Muscle layer of colon (tissue), 2 donors: ENCODE measurements around the gene ACTR8.
A peak's percentile ranks its signal among the peaks of the same experiment; 100 is the strongest.
"Not testable (repeated sequence)": the region's sequence is repeated elsewhere in the genome, so short reads cannot be mapped to it uniquely, and the experiment has no call there.

Experiments
- H3K27ac ChIP-seq: one replicate; pipeline ENCODE4 v1.7.0; 2013; ENCODE audit warnings: low read depth, mild to moderate bottlenecking, low read length, moderate library complexity
- H3K27me3 ChIP-seq, 2 donors: one replicate each; pipeline ENCODE4 v1.7.0; 2013; ENCODE audit warnings: low read length in 2 of 2, mild to moderate bottlenecking in 2 of 2; ENCODE audit not compliant: insufficient read depth in 2 of 2, control insufficient read depth in 1 of 2
- H3K36me3 ChIP-seq: one replicate; pipeline ENCODE4 v1.7.0; 2013; ENCODE audit warnings: mild to moderate bottlenecking, low read length; ENCODE audit not compliant: insufficient read depth
- H3K4me1 ChIP-seq: one replicate; pipeline ENCODE4 v1.7.0; 2013; ENCODE audit warnings: mild to moderate bottlenecking, low read length; ENCODE audit not compliant: insufficient read depth
- H3K4me3 ChIP-seq, 2 donors: one replicate each; pipeline ENCODE4 v1.7.0; 2013; ENCODE audit warnings: low read length in 2 of 2, low read depth in 1 of 2, mild to moderate bottlenecking in 1 of 2, moderate library complexity in 1 of 2
- H3K9ac ChIP-seq: one replicate; pipeline ENCODE4 v1.7.0; 2013; ENCODE audit warnings: low read length
- H3K9me3 ChIP-seq: one replicate; pipeline ENCODE4 v1.7.0; 2013; ENCODE audit warnings: mild to moderate bottlenecking, low read length
- donor health status: abdominal sarcoma.
- donor health status: Adenocarcinoma of cecum.

The ACTR8 gene, protein sequence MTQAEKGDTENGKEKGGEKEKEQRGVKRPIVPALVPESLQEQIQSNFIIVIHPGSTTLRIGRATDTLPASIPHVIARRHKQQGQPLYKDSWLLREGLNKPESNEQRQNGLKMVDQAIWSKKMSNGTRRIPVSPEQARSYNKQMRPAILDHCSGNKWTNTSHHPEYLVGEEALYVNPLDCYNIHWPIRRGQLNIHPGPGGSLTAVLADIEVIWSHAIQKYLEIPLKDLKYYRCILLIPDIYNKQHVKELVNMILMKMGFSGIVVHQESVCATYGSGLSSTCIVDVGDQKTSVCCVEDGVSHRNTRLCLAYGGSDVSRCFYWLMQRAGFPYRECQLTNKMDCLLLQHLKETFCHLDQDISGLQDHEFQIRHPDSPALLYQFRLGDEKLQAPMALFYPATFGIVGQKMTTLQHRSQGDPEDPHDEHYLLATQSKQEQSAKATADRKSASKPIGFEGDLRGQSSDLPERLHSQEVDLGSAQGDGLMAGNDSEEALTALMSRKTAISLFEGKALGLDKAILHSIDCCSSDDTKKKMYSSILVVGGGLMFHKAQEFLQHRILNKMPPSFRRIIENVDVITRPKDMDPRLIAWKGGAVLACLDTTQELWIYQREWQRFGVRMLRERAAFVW

DNA sequence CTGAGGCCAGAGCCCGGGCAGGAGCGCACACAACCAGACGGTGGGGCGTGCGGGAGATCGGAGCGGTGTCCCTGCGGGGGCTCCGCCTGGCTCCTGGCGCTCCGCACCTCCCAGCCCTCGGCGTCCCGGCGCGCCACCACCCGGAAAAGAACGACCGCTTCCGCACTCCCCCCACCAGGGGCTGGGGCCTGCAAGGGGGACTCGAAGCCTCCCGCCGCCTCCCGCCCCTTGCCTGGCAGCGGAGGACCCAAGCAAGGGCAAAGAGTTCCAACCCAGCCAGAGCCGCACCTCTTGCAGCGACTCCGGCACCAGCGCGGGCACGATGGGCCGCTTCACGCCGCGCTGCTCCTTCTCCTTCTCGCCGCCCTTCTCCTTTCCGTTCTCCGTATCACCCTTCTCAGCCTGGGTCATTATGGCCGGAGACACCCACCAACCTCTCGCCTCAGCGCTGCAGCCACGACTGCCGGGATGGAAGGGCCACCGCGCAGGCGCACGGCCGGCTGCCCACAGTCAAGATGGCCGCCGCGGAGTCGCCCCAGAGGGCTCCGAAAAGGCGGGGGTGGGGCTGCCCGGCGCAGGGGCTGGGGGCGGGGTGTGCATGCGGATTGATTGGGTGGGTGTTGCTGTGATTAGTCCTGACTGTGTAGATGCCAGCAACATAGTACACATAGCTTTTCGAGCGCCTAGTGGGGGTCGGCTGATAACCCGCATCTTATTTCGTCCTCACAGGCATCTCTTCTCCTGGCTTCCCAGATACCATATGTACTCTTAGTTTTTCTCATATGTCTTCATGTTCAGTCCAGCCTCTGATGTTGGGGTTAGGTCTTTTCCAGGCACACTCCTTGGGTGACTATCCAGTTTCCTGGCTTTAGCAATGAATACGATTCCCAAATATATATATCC lies at the start of gene ACTR8:
Gene ACTR8, minus strand, starts transcription at position 462 of the 903 bp plus-strand sequence. Its CDS starts 51 bp downstream, at position 411.
- H3K27me3 ChIP-seq: no peaks in the 10 kb centered on the region
- peaks cover 47% of the 10 kb centered on the region for H3K36me3 ChIP-seq
- no peaks in the 10 kb centered on the region for H3K9me3 ChIP-seq
- peak within 1 kb of the TSS; percentile 67 for H3K27ac ChIP-seq
- H3K4me1 ChIP-seq: peaks cover 13% of the 10 kb centered on the region
- peak within 1 kb of the TSS; percentile 73 to 88 for H3K4me3 ChIP-seq
- H3K9ac ChIP-seq: peak within 1 kb of the TSS; percentile 30

DNA sequence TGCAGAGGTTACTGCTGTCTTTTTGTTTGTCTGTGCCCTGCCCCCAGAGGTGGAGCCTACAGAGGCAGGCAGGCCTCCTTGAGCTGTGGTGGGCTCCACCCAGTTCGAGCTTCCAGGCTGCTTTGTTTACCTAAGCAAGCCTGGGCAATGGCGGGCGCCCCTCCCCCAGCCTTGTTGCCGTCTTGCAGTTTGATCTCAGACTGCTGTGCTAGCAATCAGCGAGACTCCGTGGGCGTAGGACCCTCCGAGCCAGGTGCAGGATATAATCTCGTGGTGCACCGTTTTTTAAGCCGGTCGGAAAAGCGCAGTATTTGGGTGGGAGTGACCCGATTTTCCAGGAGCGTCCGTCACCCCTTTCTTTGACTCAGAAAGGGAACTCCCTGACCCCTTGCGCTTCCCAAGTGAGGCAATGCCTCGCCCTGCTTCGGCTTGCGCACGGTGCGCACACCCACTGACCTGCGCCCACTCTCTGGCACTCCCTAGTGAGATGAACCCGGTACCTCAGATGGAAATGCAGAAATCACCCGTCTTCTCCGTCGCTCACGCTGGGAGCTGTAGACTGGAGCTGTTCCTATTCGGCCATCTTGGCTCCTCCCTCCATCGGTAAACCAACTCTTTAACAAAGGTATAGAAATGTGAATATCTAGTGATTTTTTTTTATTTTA lies 45.4 kb upstream of the ACTR8 start:
- H3K27me3 ChIP-seq, H3K4me3 ChIP-seq, H3K9ac ChIP-seq, H3K27ac ChIP-seq, H3K4me1 ChIP-seq, H3K9me3 ChIP-seq, H3K36me3 ChIP-seq: not testable (repeated sequence)

DNA sequence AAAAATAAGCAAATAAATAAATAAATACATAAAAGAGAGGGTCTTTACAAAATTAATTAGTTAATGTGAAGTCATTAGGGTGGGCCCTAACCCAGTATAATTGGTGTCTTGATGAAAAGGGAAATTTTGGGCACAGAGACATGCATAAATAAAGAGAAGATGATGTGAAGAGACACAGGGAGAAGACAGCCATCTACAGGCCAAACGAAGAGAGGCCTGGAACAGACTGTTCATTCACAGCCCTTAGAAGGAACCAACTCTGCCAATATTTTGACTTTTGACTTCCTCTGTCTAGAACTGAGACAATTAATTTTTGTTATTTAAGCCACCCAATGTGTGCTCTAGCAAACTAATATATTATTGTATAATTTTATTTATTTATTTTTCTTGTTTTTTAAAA lies 39.3 kb upstream of the ACTR8 start:
- Histone ChIP-seq H3K4me3 (no peak overlapping the region), H3K27ac (no peak overlapping the region), H3K9me3 (no peaks in the 10 kb centered on the region), H3K9ac (no peak overlapping the region), H3K4me1 (no peaks in the 10 kb centered on the region), H3K27me3 (no peaks in the 10 kb centered on the region), H3K36me3 (no peaks in the 10 kb centered on the region)

DNA sequence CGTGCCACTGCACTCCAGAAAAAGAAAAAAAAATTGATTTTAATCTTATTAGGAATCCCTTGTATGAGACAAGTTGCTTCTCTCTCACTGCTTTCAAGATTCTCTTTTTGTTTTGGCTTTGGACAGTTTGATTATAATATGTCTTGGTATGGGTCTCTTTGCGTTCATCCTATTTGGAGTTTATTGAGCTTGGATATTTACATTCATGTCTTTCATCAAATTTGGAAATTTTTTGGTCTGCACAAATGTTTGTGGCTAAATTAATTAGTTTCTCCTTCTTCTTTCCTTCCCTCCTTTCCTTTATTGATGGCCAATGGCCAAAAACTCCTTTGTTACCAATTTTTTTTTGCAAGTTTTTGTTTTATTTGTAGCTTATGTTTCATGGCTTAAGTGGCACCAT lies 37.8 kb upstream of the ACTR8 start:
- H3K4me3 ChIP-seq: no peak overlapping the region
- no peak overlapping the region for H3K9ac ChIP-seq
- no peak overlapping the region for H3K27ac ChIP-seq
- H3K36me3 ChIP-seq: no peaks in the 10 kb centered on the region
- H3K27me3 ChIP-seq: no peaks in the 10 kb centered on the region
- no peaks in the 10 kb centered on the region for H3K9me3 ChIP-seq
- no peaks in the 10 kb centered on the region for H3K4me1 ChIP-seq

DNA sequence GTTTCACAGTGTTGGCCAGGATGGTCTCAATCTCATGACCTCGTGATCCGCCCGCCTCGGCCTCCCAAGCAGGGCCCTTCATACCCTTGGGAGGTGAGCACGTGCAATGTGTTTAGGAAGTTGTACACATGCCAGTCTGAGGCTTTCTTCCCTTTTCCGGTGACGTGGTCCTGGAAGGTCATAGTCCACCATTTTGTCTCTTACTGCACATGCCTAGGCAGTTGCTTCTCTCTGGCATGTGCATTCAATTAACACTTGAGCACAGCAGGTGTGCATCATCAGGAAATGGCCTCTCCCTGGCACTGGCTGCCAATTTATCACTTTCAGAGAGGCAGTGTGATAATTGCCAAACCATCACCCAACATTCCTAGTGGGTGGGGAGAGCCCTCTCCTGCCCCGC lies 31.4 kb upstream of the ACTR8 start:
- Histone ChIP-seq H3K9me3 (no peaks in the 10 kb centered on the region), H3K4me3 (no peak overlapping the region), H3K27ac (no peak overlapping the region)

DNA sequence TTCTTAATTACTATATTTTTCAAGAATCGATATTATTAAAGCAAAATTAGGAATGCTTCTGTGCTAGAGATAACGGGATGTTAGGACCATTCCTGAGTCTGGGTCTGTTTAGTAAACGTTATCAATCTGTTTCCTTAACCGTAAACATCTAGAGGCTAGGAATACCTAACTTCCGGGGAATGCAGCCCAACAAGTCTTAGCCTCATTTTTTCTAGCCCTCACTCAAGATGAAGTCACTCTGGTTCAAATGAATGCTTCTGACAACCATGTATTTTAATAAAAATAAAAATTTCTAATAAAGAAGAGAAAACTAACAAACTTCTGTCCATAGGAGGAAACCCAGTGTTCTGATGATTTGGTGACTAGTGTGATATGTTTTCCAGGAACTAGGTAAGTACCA lies 20.8 kb upstream of the ACTR8 start:
- Histone ChIP-seq H3K27me3 (no peaks in the 10 kb centered on the region), H3K27ac (no peak overlapping the region), H3K4me1 (no peaks in the 10 kb centered on the region), H3K4me3 (no peak overlapping the region), H3K9ac (no peak overlapping the region), H3K36me3 (no peaks in the 10 kb centered on the region), H3K9me3 (no peaks in the 10 kb centered on the region)

More for the DNA sequence above, 31.4 kb upstream of the ACTR8 start:
- Histone ChIP-seq H3K36me3 (no peaks in the 10 kb centered on the region), H3K27me3 (no peaks in the 10 kb centered on the region), H3K4me1 (no peaks in the 10 kb centered on the region), H3K9ac (no peak overlapping the region)

DNA sequence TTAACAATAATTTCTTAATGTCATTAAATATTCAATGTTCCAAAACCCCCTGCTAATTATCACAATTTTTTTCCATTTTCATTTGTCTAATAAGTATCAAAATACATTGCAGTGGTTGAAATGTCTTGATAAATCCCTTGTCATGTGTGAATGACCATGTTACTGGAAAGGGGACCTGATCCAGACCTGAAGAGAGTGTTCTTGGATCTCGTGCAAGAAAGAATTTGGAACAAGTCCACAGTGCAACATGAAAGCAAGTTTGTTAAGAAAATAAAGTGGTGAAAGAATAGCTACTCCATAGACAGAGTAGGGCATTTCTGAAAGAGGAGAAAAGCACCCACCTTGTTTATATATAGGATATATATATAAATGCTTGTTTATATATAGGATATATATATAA lies 20.1 kb upstream of the ACTR8 start:
- Histone ChIP-seq H3K36me3 (no peaks in the 10 kb centered on the region), H3K4me3 (no peak overlapping the region), H3K4me1 (no peaks in the 10 kb centered on the region), H3K9me3 (no peaks in the 10 kb centered on the region), H3K27ac (no peak overlapping the region), H3K9ac (no peak overlapping the region), H3K27me3 (no peaks in the 10 kb centered on the region)

DNA sequence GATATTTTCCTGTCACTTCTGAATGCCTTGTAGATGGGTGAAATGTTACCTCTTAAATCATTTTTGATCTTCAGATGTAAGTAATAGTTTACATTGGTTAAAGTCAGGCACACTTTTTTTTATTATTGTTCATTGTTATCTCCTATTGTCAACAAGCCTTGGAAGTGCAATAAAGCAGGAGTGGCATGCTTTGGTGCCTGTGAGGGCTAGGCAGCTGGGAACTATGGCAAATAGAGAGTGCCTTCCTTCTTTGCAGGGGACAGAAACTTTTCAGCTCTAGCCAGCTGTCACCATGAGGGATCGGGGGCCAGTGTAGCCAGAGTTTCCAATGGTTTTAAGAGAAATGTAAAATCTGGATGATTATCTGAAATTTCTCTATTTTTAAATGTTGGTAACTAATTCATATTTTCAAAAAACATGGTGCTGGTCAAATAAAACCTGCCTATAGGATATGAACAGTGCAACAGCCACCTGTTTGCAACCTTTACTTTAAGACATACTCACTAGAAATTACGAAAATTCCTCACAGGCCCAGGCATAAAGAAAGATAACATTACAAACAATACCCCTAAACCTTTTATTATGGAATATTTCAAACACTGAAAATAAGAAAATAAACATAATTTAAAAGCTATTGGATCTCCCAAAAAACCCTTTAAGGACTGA lies 18.8 kb upstream of the ACTR8 start:
- Histone ChIP-seq H3K36me3 (no peaks in the 10 kb centered on the region), H3K27ac (no peak overlapping the region), H3K9ac (no peak overlapping the region), H3K27me3 (no peaks in the 10 kb centered on the region), H3K4me1 (no peaks in the 10 kb centered on the region), H3K4me3 (no peak overlapping the region), H3K9me3 (no peaks in the 10 kb centered on the region)

DNA sequence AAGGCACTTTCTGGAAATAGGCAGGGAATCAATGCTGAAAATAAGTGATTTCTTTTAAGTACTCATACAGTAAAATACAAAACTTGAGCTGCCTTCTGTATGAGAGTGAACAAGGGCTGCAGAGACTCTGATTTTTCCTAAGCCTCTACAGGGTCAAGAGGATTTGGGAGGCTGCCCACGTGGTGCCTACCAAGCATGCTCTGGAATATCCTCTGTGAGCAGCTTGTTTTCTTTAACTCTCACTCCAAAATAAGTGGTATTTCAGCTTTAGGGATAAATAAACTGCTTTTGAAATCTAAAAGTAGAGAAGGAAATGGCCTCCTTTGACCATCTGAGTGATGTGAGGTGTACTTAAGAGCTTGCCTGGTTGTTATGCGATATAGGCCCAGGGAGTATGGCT lies 17.8 kb upstream of the ACTR8 start:
- Histone ChIP-seq H3K9me3 (no peaks in the 10 kb centered on the region), H3K9ac (no peak overlapping the region), H3K27me3 (no peaks in the 10 kb centered on the region), H3K4me1 (no peaks in the 10 kb centered on the region), H3K4me3 (no peak overlapping the region), H3K36me3 (no peaks in the 10 kb centered on the region), H3K27ac (no peak overlapping the region)

DNA sequence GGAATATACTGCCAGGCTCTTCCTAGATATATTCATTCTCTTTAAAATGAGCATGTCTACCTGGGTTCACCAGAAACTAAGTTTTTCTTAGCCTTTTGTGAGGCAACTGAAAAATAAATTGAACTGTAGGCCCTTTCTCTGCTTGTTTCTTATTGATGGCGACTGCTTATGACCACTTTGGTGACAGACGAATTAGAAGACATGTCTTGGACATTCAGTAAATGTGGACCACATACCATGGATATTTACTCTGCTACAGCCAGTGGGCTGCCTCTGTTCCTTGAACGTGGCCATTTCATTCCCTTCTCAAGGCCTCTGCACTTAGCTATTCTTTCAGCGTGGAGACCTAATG lies 10.3 kb upstream of the ACTR8 start:
- H3K4me3 ChIP-seq: peak overlapping the region; percentile 34 to 93
- H3K9me3 ChIP-seq: no peaks in the 10 kb centered on the region
- H3K9ac ChIP-seq: peak overlapping the region; percentile 9
- no peaks in the 10 kb centered on the region for H3K27me3 ChIP-seq
- H3K4me1 ChIP-seq: peaks cover 14% of the 10 kb centered on the region
- peaks cover 4% of the 10 kb centered on the region for H3K36me3 ChIP-seq
- peak overlapping the region; percentile 75 for H3K27ac ChIP-seq
